Liver (tissue), 9 donors: ENCODE data around the gene TACO1. TPM values are rescaled to one million over a fixed set of nuclear protein-coding genes. Genes with fewer than 3 reads are reported as not detected.

Experiments
- DNase-seq: peaks from one replicate; pipeline ENCODE4 v3.0.0-alpha.2; 2017; ENCODE audit warnings: low spot score
- H3K27ac ChIP-seq, 2 donors: one replicate each; pipeline ENCODE4 v1.7.0; 2013; ENCODE audit warnings: inconsistent platforms in 2 of 2, low read length in 2 of 2, control low read depth in 1 of 2, low read depth in 1 of 2, mild to moderate bottlenecking in 1 of 2
- H3K27me3 ChIP-seq, 4 donors: one replicate each; pipeline versions ENCODE4 v1.6.1 to v1.7.0; 2013; ENCODE audit warnings: low read length in 3 of 4, inconsistent platforms in 1 of 4, mild to moderate bottlenecking in 1 of 4, moderate library complexity in 1 of 4; ENCODE audit not compliant: control insufficient read depth in 4 of 4, insufficient read depth in 4 of 4
- H3K36me3 ChIP-seq, 4 donors: one replicate each; pipeline versions ENCODE4 v1.6.1 to v1.7.0; 2013; ENCODE audit warnings: low read length in 3 of 4, mild to moderate bottlenecking in 3 of 4, low read depth in 1 of 4, moderate library complexity in 1 of 4; ENCODE audit not compliant: control insufficient read depth in 4 of 4, insufficient read depth in 3 of 4
- H3K4me1 ChIP-seq, 4 donors: one replicate each; pipeline versions ENCODE4 v1.6.1 to v1.7.0; 2013; ENCODE audit warnings: low read length in 3 of 4, mild to moderate bottlenecking in 3 of 4, moderate library complexity in 1 of 4; ENCODE audit not compliant: control insufficient read depth in 4 of 4, insufficient read depth in 4 of 4
- H3K4me3 ChIP-seq, 3 donors: one replicate each; pipeline versions ENCODE4 v1.6.1 to v1.7.0; 2013; ENCODE audit warnings: low read length in 3 of 3, control low read depth in 1 of 3, low read depth in 1 of 3, mild to moderate bottlenecking in 1 of 3
- H3K9ac ChIP-seq, 2 donors: one replicate each; pipeline ENCODE4 v1.7.0; 2013; ENCODE audit warnings: low read length in 2 of 2, mild to moderate bottlenecking in 2 of 2, moderate library complexity in 2 of 2, control low read depth in 1 of 2, low read depth in 1 of 2
- H3K9me3 ChIP-seq, 4 donors: one replicate each; pipeline versions ENCODE4 v1.6.1 to v1.7.0; 2013; ENCODE audit warnings: low read length in 3 of 4; ENCODE audit not compliant: control insufficient read depth in 4 of 4
- ATF3 ChIP-seq: IDR thresholded peaks from 2 replicates; pipeline ENCODE4 v1.6.1; 2016; ENCODE audit warnings: antibody characterized with exemption
- CTCF ChIP-seq: fragments of 150-350 bp; IDR thresholded peaks from 2 replicates; pipeline ENCODE4 v1.5.1; 2017; ENCODE audit warnings: improper control_type of control experiment, low read depth, low read length; ENCODE audit not compliant: missing input control
- GABPA ChIP-seq, 2 donors: IDR thresholded peaks in 1 of 2; conservative IDR thresholded peaks in 1 of 2; 2 replicates each; pipeline ENCODE4 v1.6.1; 2016; ENCODE audit warnings: antibody characterized with exemption in 2 of 2, mild to moderate bottlenecking in 1 of 2, moderate library complexity in 1 of 2
- HNF4A ChIP-seq, 2 donors: conservative IDR thresholded peaks; 2 replicates each; pipeline ENCODE4 v1.6.1; 2016; ENCODE audit warnings: antibody characterized with exemption in 2 of 2, mild to moderate bottlenecking in 2 of 2
- HNF4G ChIP-seq: IDR thresholded peaks from 2 replicates; pipeline ENCODE4 v1.6.1; 2016; ENCODE audit warnings: antibody characterized with exemption
- NR2F2 ChIP-seq: IDR thresholded peaks from 2 replicates; pipeline ENCODE4 v1.6.1; 2016; ENCODE audit warnings: antibody characterized with exemption
- RAD21 ChIP-seq, 2 donors: IDR thresholded peaks; 2 replicates each; pipeline ENCODE4 v1.6.1; 2016; ENCODE audit warnings: antibody characterized with exemption in 2 of 2, mild to moderate bottlenecking in 2 of 2
- REST ChIP-seq: IDR thresholded peaks from 2 replicates; pipeline ENCODE4 v1.6.1; 2016; ENCODE audit warnings: antibody characterized with exemption, mild to moderate bottlenecking
- RXRA ChIP-seq, 2 donors: IDR thresholded peaks; 2 replicates each; pipeline ENCODE4 v1.6.1; 2017 to 2018; ENCODE audit warnings: antibody characterized with exemption in 2 of 2, mild to moderate bottlenecking in 1 of 2
- SP1 ChIP-seq: IDR thresholded peaks from 2 replicates; pipeline ENCODE4 v1.6.1; 2018; ENCODE audit warnings: antibody characterized with exemption, mild to moderate bottlenecking
- TAF1 ChIP-seq: conservative IDR thresholded peaks from 2 replicates; pipeline ENCODE4 v1.6.1; 2016; ENCODE audit warnings: antibody characterized with exemption, mild to moderate bottlenecking
- YY1 ChIP-seq: IDR thresholded peaks from 2 replicates; pipeline ENCODE4 v1.6.1; 2016; ENCODE audit warnings: antibody characterized with exemption, mild to moderate bottlenecking
- ZBTB33 ChIP-seq: IDR thresholded peaks from 2 replicates; pipeline ENCODE4 v1.6.1; 2016; ENCODE audit warnings: antibody characterized with exemption
- WGBS: extraction: QIAGEN DNeasy Blood & Tissue Kit; methylation state at CpG from one replicate; pipeline ENCODE4 v1.1.7; 2013; 5-methylcytosine and 5-hydroxymethylcytosine counted together
- polyA plus RNA-seq, 2 donors: library from polyadenylated mRNA; stranded (reverse) in 1 of 2; unstranded in 1 of 2; fragments of 200-250 nt in 1 of 2; fragments of >200 nt in 1 of 2; fragmentation: Nextera tagmentation in 1 of 2; extraction: Ambion mirVana in 1 of 2; gene quantifications; one replicate each; pipeline versions ENCODE4 v1.2.1 to v1.2.3, GENCODE V29; 2013 to 2015
- total RNA-seq, 2 donors: library from RNA; depleted of rRNA; stranded (reverse); fragments of >200 nt; gene quantifications; one replicate each; pipeline ENCODE4 v1.2.3, GENCODE V29; 2014
- donor health status: healthy.
- donor health status: healthy.
- donor health status: healthy.
- donor health status: healthy.
- donor health status: healthy.

TACO1 gene
- total and polyA plus RNA-seq, 4 donors, result 14.3 to 55.8 (median 41.7) TPM

- no peak for DNase-seq
- H3K4me3 ChIP-seq, result no peak overlapping the region
- no peak overlapping the region for H3K9ac ChIP-seq
- no peaks in the 10 kb centered on the region for H3K9me3 ChIP-seq
- no peaks in the 10 kb centered on the region for H3K27me3 ChIP-seq
- H3K4me1 ChIP-seq, result peaks cover 0 to 10% (median 4%) of the 10 kb centered on the region in 4 donors
- H3K27ac ChIP-seq, result no peak overlapping the region
- TF ChIP-seq CTCF (no peak), ZBTB33 (no peak), ATF3 (no peak), HNF4G (no peak), TAF1 (no peak), GABPA (IDR thresholded peaks at IDR 0.05 in 1 of 2, conservative IDR thresholded peaks at IDR 0.05 in 1 of 2) (no peak), RXRA (IDR thresholded peaks at IDR 0.05) (no peak), NR2F2 (no peak), SP1 (no peak), YY1 (no peak), REST (no peak)
- 94% methylated on average over 8 of the region's 8 CpGs for WGBS
- no peaks in the 10 kb centered on the region for H3K36me3 ChIP-seq
These were observed 32.1 kb upstream of the TACO1 start for GRCh38 chr17:63568563-63568962.

GRCh38 chr17:63571632-63572310 is 28.9 kb upstream of the TACO1 start:
- H3K4me1 ChIP-seq, result peaks cover 0 to 10% (median 4%) of the 10 kb centered on the region in 4 donors
- TF ChIP-seq RAD21 (IDR thresholded peaks at IDR 0.05) (no peak), HNF4A (conservative IDR thresholded peaks at IDR 0.05) (peak; percentile 14 to 34)

More at GRCh38 chr17:63571632-63572310, 28.9 kb upstream of the TACO1 start:
- Histone ChIP-seq H3K27ac (no peak overlapping the region), H3K9me3 (no peaks in the 10 kb centered on the region), H3K9ac (no peak overlapping the region), H3K4me3 (no peak overlapping the region), H3K27me3 (no peaks in the 10 kb centered on the region), H3K36me3 (no peaks in the 10 kb centered on the region)
- DNase-seq, result no peak
- 93% methylated on average over 1 of the region's 1 CpG for WGBS
